GM18520 (cell line): Measurements from ENCODE around the gene ZNF774.
"Not testable (repeated sequence)": the region's sequence is repeated elsewhere in the genome, so short reads cannot be mapped to it uniquely, and the experiment has no call there.

Experiments used
- ATAC-seq: cut with Tn5 transposase; IDR thresholded peaks from one replicate; pipeline ENCODE4 v1.9.1; 2021; ENCODE audit not compliant: unreplicated experiment

Gene ZNF774

GRCh38 chr15:90388462-90389380, 36.6 kb downstream of the ZNF774 start:
- ATAC-seq: peak; percentile 20

DNA sequence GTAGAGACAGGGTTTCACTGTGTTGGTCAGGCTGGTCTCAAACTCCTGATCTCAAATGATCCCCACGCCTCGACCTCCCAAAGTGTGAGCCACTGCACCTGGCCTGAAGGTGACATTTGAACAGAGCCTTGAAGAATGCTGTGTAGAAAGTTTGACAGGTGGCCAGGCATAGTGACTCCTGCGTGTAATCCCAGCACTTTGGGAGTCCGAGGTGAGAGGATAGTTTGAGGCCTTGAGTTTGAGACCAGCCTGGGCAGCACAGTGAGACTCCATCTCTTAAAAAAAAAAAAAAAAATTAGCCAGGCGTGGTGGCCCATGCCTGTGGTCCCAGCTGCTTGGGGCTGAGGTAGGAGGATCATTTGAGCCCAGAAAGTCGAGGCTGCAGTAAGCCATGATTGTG, 37.4 kb downstream of the ZNF774 start:
- no peak for ATAC-seq

DNA sequence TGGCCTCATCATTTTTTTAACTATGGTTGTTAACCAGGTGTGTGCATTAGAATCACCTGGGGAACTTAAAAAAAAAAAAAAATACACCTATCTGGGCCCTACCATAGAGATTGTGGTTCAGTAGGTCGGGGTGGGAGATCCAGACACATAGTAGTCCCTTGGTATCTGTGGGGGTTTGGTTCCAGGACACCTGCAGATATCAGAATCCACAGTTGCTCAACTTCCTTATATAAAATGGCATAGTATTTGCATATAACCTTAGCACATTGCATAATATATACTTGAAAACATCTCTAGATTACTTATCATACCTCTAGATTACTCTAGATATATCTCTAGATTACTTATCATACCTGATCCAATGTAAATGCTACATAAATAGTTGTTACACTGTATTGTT, 41.0 kb downstream of the ZNF774 start:
- no peak for ATAC-seq

GRCh38 chr15:90394074-90394473, 42.0 kb downstream of the ZNF774 start:
- no peak for ATAC-seq

DNA sequence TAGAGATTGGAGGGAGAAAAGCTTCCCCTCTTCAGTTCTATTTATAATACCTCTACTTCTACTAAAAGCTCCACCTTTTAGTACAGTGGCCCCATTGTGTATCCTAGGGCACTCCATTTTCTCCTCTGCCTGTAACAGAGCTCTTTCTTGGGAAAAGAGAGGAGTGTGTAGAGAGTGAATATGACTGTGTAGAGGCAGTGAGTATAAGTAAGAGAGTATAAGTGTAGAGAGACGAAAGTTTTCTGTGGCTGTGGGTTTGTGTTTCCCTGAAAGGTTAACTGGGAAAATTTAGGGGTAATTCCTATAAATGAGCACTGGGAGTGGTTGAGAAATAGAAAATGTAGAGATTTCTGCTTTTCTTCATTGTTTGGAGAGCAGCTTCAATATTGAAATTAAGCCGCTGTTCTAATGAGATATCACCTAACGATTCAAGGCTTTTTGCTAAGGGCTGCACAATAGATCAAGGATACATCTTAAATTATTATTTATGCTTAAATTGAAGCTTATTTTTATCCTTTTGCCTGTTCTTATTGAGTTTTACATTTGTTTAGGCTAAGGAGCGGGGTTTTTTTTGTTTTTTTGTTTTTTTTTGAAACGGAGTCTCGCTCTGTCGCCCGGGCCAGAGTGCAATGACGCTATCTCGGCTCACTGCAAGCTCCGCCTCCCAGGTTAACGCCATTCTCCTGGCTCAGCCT, 42.8 kb downstream of the ZNF774 start:
- no peak for ATAC-seq

DNA sequence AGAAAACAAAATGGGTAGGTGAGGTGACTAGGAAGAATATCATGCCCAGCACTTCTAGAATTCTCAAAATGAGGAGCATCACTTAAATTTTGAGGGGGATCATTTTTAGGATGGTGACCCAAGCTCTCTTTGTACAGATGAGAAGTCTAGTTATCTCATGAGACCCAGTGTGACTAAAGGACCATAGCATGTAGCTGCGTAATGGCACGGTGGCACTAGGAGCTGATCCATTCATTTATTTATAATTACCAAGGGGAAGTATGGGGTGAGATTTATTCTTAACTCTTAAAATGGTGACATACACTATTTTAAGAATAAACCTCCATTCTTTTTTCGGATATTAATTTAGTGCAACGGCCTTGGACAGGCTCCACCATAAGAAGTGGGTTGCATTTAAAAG, 44.2 kb downstream of the ZNF774 start:
- no peak for ATAC-seq

GRCh38 chr15:90400005-90400758, 48.1 kb downstream of the ZNF774 start:
- ATAC-seq: no peak

- peak; percentile 90 for ATAC-seq
Observed at GRCh38 chr15:90400759-90401314, 48.8 kb downstream of the ZNF774 start.

- ATAC-seq: no peak
Observed at GRCh38 chr15:90401495-90401894, 49.4 kb downstream of the ZNF774 start.

DNA sequence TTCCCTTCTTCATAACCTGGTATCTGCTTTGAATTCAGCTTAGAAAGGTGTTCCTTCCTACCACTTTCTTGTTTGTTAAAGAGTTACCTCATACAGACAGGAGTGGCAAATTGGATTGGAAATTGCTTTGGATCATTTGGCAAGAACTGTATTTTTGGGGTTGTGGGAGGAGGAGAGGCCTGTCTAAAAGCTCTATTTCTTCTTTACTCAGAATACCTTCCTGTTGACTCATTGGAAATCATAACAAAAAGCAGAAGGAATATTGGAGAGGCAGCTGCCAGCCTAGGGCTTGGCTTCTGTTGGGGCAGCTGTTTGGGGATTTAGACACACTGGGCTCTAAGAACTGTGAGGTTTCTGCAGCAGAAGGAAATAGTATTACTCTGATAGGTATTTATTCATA, 50.1 kb downstream of the ZNF774 start:
- ATAC-seq: no peak

- no peak for ATAC-seq
Observed at GRCh38 chr15:90402767-90403166, 50.7 kb downstream of the ZNF774 start.

DNA sequence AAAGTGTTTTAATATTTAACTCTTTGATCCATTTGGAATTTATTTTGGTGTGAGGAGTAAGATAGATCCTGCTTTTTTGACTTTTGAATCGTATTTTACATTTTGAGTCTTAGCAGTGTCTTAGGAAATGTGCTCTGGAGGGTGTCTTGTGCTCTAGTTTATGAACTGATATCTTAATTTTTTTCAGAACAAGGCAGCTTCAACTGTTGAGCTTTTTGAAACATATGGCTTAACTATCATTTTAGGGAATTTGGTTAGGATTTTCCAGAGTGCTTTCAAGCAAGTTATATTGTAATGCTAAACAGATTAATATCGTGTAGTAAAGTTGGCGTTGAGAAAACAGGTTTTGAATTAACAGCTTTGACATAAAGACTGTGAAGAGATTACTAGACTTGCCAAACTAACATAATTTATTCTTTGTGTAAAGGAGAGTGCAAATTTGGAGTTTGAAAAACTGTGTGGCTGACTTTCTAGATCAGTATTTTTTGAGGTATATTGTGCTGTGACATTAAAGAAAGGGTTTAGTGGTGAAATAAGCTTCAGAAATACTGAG, 53.0 kb downstream of the ZNF774 start:
- ATAC-seq: no peak

- no peak for ATAC-seq
Observed at GRCh38 chr15:90407336-90407735, 55.3 kb downstream of the ZNF774 start.

GRCh38 chr15:90407871-90408317, 55.8 kb downstream of the ZNF774 start:
- ATAC-seq: peak; percentile 59

- ATAC-seq: no peak
Observed at GRCh38 chr15:90408657-90409056, 56.6 kb downstream of the ZNF774 start.

- not testable (repeated sequence) for ATAC-seq
Observed at GRCh38 chr15:90409587-90409986, 57.5 kb downstream of the ZNF774 start.

GRCh38 chr15:90410316-90410715, 58.2 kb downstream of the ZNF774 start:
- ATAC-seq: not testable (repeated sequence)

DNA sequence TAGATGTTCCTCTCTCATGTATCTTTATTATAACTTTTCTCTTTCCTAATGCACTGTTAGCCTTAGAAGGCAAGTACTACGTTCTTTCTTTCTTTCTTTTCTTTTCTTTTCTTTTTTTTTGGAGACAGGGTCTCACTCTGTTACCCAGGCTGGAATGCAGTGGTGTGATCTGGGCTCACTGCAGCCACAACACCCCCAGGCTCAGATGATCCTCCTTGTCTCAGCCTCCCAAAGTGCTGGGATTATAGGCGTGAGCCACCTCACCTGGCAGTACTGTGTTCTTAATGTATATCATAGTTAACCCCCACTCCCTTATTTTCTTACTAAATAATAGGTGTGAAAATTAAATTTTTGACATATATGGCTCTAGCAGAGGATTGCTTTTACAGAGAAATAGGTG, 59.1 kb downstream of the ZNF774 start:
- no peak for ATAC-seq
